SJSA1 (cell line): ENCODE results near the gene EML5. TPM values are rescaled to one million over a fixed set of nuclear protein-coding genes. Genes with fewer than 3 reads are reported as not detected.

Experiments used
- DNase-seq, 2 experiments: peaks; one replicate each; pipeline ENCODE4 v3.0.0-alpha.2; 2015 to 2020; ENCODE audit warnings: low spot score in 2 of 2, low read depth in 1 of 2
- H3K27ac ChIP-seq: fragments of 250-450 bp; sonication (Bioruptor Pico); 2 replicates; pipeline ENCODE4 v1.5.1; 2020; ENCODE audit warnings: mild to moderate bottlenecking, moderate library complexity
- H3K27me3 ChIP-seq: fragments of 250-450 bp; sonication (Bioruptor Pico); replicated peaks from 2 replicates; pipeline ENCODE4 v1.5.1; 2020; ENCODE audit warnings: mild to moderate bottlenecking, moderate library complexity
- H3K36me3 ChIP-seq: fragments of 250-450 bp; sonication (Bioruptor Pico); 2 replicates; pipeline ENCODE4 v1.5.1; 2020; ENCODE audit warnings: mild to moderate bottlenecking
- H3K4me1 ChIP-seq: fragments of 250-450 bp; sonication (Bioruptor Pico); replicated peaks from 2 replicates; pipeline ENCODE4 v1.6.1; 2021; ENCODE audit warnings: mild to moderate bottlenecking
- H3K4me3 ChIP-seq: fragments of 250-450 bp; sonication (Bioruptor Pico); 2 replicates; pipeline ENCODE4 v1.5.1; 2020; ENCODE audit warnings: mild to moderate bottlenecking
- H3K9me3 ChIP-seq: fragments of 250-450 bp; sonication (Bioruptor Pico); replicated peaks from 2 replicates; pipeline ENCODE4 v1.5.1; 2020; ENCODE audit warnings: mild to moderate bottlenecking
- total RNA-seq: library from RNA; depleted of rRNA; stranded (reverse); fragments of >200 nt; shearing (Covaris generic); gene quantifications from 2 replicates; pipeline ENCODE4 v1.2.3, GENCODE V29; 2014

EML5 gene
- total RNA-seq, 1 experiment from 2014 or later, result not detected

GRCh38 chr14:88746052-88746451 lies 46.7 kb downstream of the EML5 start:
- H3K36me3 ChIP-seq, result no peaks in the 10 kb centered on the region
- no peak overlapping the region for H3K4me3 ChIP-seq
- H3K4me1 ChIP-seq, result no peaks in the 10 kb centered on the region
- no peaks in the 10 kb centered on the region for H3K9me3 ChIP-seq
- no peaks in the 10 kb centered on the region for H3K27me3 ChIP-seq
- no peak for DNase-seq
- H3K27ac ChIP-seq, result no peak overlapping the region

- no peak for DNase-seq
- H3K4me3 ChIP-seq, result no peak overlapping the region
Measured at GRCh38 chr14:88737245-88737644, 55.5 kb downstream of the EML5 start.

GRCh38 chr14:88733121-88733520 lies 59.6 kb downstream of the EML5 start:
- no peak for DNase-seq
- Histone ChIP-seq H3K27ac (no peak overlapping the region), H3K9me3 (no peaks in the 10 kb centered on the region), H3K4me3 (no peak overlapping the region), H3K27me3 (no peaks in the 10 kb centered on the region), H3K4me1 (no peaks in the 10 kb centered on the region), H3K36me3 (no peaks in the 10 kb centered on the region)

More at GRCh38 chr14:88737245-88737644, 55.5 kb downstream of the EML5 start:
- Histone ChIP-seq H3K9me3 (no peaks in the 10 kb centered on the region), H3K4me1 (no peaks in the 10 kb centered on the region), H3K27me3 (0 out of 2 replicates have a peak, but pooled peaks cover 3% of the 10 kb centered on the region), H3K36me3 (no peaks in the 10 kb centered on the region), H3K27ac (no peak overlapping the region)

- DNase-seq, result no peak
- no peaks in the 10 kb centered on the region for H3K4me1 ChIP-seq
- no peaks in the 10 kb centered on the region for H3K9me3 ChIP-seq
- no peak overlapping the region for H3K4me3 ChIP-seq
- H3K27me3 ChIP-seq, result no peaks in the 10 kb centered on the region
- no peaks in the 10 kb centered on the region for H3K36me3 ChIP-seq
- no peak overlapping the region for H3K27ac ChIP-seq
Measured at GRCh38 chr14:88729159-88729558, 63.6 kb downstream of the EML5 start.

GRCh38 chr14:88727057-88727456 lies 65.7 kb downstream of the EML5 start:
- no peaks in the 10 kb centered on the region for H3K27me3 ChIP-seq
- no peak overlapping the region for H3K4me3 ChIP-seq
- no peak for DNase-seq
- H3K36me3 ChIP-seq, result no peaks in the 10 kb centered on the region
- H3K4me1 ChIP-seq, result no peaks in the 10 kb centered on the region
- H3K9me3 ChIP-seq, result no peaks in the 10 kb centered on the region
- H3K27ac ChIP-seq, result no peak overlapping the region

GRCh38 chr14:88710709-88711108 lies 82.0 kb downstream of the EML5 start:
- Histone ChIP-seq H3K27ac (no peak overlapping the region), H3K27me3 (peaks cover under 1% of the 10 kb centered on the region; the same call in 1 of the 2 replicates), H3K36me3 (no peaks in the 10 kb centered on the region), H3K4me1 (no peaks in the 10 kb centered on the region), H3K4me3 (no peak overlapping the region), H3K9me3 (no peaks in the 10 kb centered on the region)
- no peak for DNase-seq

- Histone ChIP-seq H3K27me3 (peaks cover 2% of the 10 kb centered on the region; the same call in 1 of the 2 replicates), H3K4me1 (no peaks in the 10 kb centered on the region), H3K36me3 (no peaks in the 10 kb centered on the region), H3K9me3 (no peaks in the 10 kb centered on the region), H3K27ac (no peak overlapping the region), H3K4me3 (no peak overlapping the region)
- DNase-seq, result no peak
Measured at GRCh38 chr14:88707088-88707487, 85.7 kb downstream of the EML5 start.

- Histone ChIP-seq H3K36me3 (no peaks in the 10 kb centered on the region), H3K4me1 (no peaks in the 10 kb centered on the region), H3K27ac (no peak overlapping the region), H3K4me3 (no peak overlapping the region), H3K9me3 (no peaks in the 10 kb centered on the region), H3K27me3 (peaks cover 2% of the 10 kb centered on the region; the same call in 1 of the 2 replicates)
- DNase-seq, result no peak
Measured at GRCh38 chr14:88706425-88706824, 86.3 kb downstream of the EML5 start.

- no peaks in the 10 kb centered on the region for H3K36me3 ChIP-seq
- peaks cover 4% of the 10 kb centered on the region; the same call in 1 of the 2 replicates for H3K27me3 ChIP-seq
- H3K4me1 ChIP-seq, result no peaks in the 10 kb centered on the region
- no peak overlapping the region for H3K4me3 ChIP-seq
- no peak overlapping the region for H3K27ac ChIP-seq
- no peak for DNase-seq
- H3K9me3 ChIP-seq, result no peaks in the 10 kb centered on the region
Measured at GRCh38 chr14:88698651-88699050, 94.1 kb downstream of the EML5 start.

- Histone ChIP-seq H3K27ac (no peak overlapping the region), H3K36me3 (no peaks in the 10 kb centered on the region), H3K27me3 (peaks cover 4% of the 10 kb centered on the region; the same call in 1 of the 2 replicates), H3K9me3 (no peaks in the 10 kb centered on the region), H3K4me3 (no peak overlapping the region), H3K4me1 (no peaks in the 10 kb centered on the region)
- no peak for DNase-seq
Measured at GRCh38 chr14:88695870-88696269, 96.9 kb downstream of the EML5 start.

GRCh38 chr14:88688386-88688785 lies 104.4 kb downstream of the EML5 start:
- no peak overlapping the region for H3K27ac ChIP-seq
- no peaks in the 10 kb centered on the region for H3K36me3 ChIP-seq

GRCh38 chr14:88683119-88683518 lies 109.6 kb downstream of the EML5 start:
- Histone ChIP-seq H3K36me3 (no peaks in the 10 kb centered on the region), H3K27me3 (no peaks in the 10 kb centered on the region), H3K27ac (no peak overlapping the region), H3K9me3 (no peaks in the 10 kb centered on the region), H3K4me1 (no peaks in the 10 kb centered on the region), H3K4me3 (no peak overlapping the region)
- no peak for DNase-seq

More at GRCh38 chr14:88688386-88688785, 104.4 kb downstream of the EML5 start:
- H3K9me3 ChIP-seq, result no peaks in the 10 kb centered on the region
- no peaks in the 10 kb centered on the region for H3K27me3 ChIP-seq
- H3K4me1 ChIP-seq, result no peaks in the 10 kb centered on the region
- no peak overlapping the region for H3K4me3 ChIP-seq
- no peak for DNase-seq

- Histone ChIP-seq H3K27me3 (no peaks in the 10 kb centered on the region), H3K9me3 (no peaks in the 10 kb centered on the region), H3K4me1 (no peaks in the 10 kb centered on the region), H3K27ac (no peak overlapping the region), H3K4me3 (no peak overlapping the region), H3K36me3 (no peaks in the 10 kb centered on the region)
- no peak for DNase-seq
Measured at GRCh38 chr14:88682495-88683114, 110.1 kb downstream of the EML5 start.

- Histone ChIP-seq H3K4me3 (no peak overlapping the region), H3K27me3 (no peaks in the 10 kb centered on the region), H3K9me3 (no peaks in the 10 kb centered on the region), H3K4me1 (no peaks in the 10 kb centered on the region), H3K36me3 (no peaks in the 10 kb centered on the region), H3K27ac (no peak overlapping the region)
- DNase-seq, result no peak
Measured at GRCh38 chr14:88681755-88682494, 110.8 kb downstream of the EML5 start.
